HL-60 (cell line): ENCODE data around the gene ZNF692.

Experiments
- DNase-seq, 2 experiments: peaks; one replicate each; pipeline ENCODE4 v3.0.0-alpha.2; 2010 to 2020; ENCODE audit warnings: low read depth in 1 of 2, low spot score in 1 of 2
- H3K27ac ChIP-seq: fragments of 250-450 bp; sonication (Bioruptor Pico); replicated peaks from 2 replicates; pipeline ENCODE4 v1.5.1; 2020; ENCODE audit warnings: mild to moderate bottlenecking, moderate library complexity
- H3K27me3 ChIP-seq: fragments of 250-450 bp; sonication (Bioruptor Pico); 2 replicates; pipeline ENCODE4 v1.5.1; 2021; ENCODE audit warnings: mild to moderate bottlenecking, moderate library complexity; ENCODE audit not compliant: insufficient read depth, poor library complexity, severe bottlenecking
- H3K4me3 ChIP-seq: replicated peaks from 2 replicates; pipeline ENCODE4 v1.5.1; 2011; ENCODE audit warnings: mild to moderate bottlenecking, control low read depth, low read length; ENCODE audit not compliant: insufficient read depth
- CTCF ChIP-seq: IDR thresholded peaks from one replicate; pipeline ENCODE4 v1.5.1; 2011; ENCODE audit warnings: low read length, control low read depth, inconsistent platforms; ENCODE audit not compliant: insufficient read depth
- GABPA ChIP-seq: IDR thresholded peaks from 2 replicates; pipeline ENCODE4 v1.6.1; 2012; ENCODE audit warnings: low read depth
- POLR2AphosphoS5 ChIP-seq: IDR thresholded peaks from 2 replicates; pipeline ENCODE4 v1.6.1; 2012; ENCODE audit warnings: low read depth
- REST ChIP-seq: IDR thresholded peaks from 2 replicates; pipeline ENCODE4 v1.6.1; 2012; ENCODE audit warnings: low read depth; ENCODE audit not compliant: insufficient replicate concordance
- SPI1 ChIP-seq: IDR thresholded peaks from 2 replicates; pipeline ENCODE4 v1.6.1; 2012; ENCODE audit warnings: low read depth, mild to moderate bottlenecking, borderline replicate concordance

The ZNF692 gene

GRCh38 chr1:248894837-248895236 is 36.0 kb upstream of the ZNF692 start:
- no peak for DNase-seq
- Histone ChIP-seq H3K27me3 (no peaks in the 10 kb centered on the region), H3K4me3 (no peak overlapping the region), H3K27ac (no peak overlapping the region)
- no peak for TF ChIP-seq POLR2AphosphoS5
- TF ChIP-seq SPI1: no peak
- no peak for TF ChIP-seq REST
- no peak for TF ChIP-seq CTCF
- TF ChIP-seq GABPA: no peak

GRCh38 chr1:248892590-248892989 is 33.7 kb upstream of the ZNF692 start:
- Histone ChIP-seq H3K27ac (no peak overlapping the region), H3K4me3 (no peak overlapping the region), H3K27me3 (no peaks in the 10 kb centered on the region)
- no peak for TF ChIP-seq REST
- no peak for TF ChIP-seq GABPA
- no peak for TF ChIP-seq SPI1
- TF ChIP-seq POLR2AphosphoS5: no peak
- no peak for DNase-seq

- Histone ChIP-seq H3K4me3 (no peak overlapping the region), H3K27ac (no peak overlapping the region), H3K27me3 (no peaks in the 10 kb centered on the region)
- no peak for DNase-seq
- TF ChIP-seq REST: no peak
- no peak for TF ChIP-seq SPI1
- no peak for TF ChIP-seq CTCF
Observed at GRCh38 chr1:248891758-248892157, 32.9 kb upstream of the ZNF692 start.
